Erythroblast (primary cell): ENCODE measurements around the gene DOCK9.

Experiments used
- GATA1 ChIP-seq: IDR thresholded peaks from 2 replicates; pipeline ENCODE4 v1.6.1; 2011; ENCODE audit warnings: low read depth, mild to moderate bottlenecking, control low read depth, low read length, moderate library complexity
- POLR2A ChIP-seq: IDR thresholded peaks from 2 replicates; pipeline ENCODE4 v1.6.1; 2011; ENCODE audit warnings: mild to moderate bottlenecking, low read length

GRCh38 chr13:98829541-98829940 is 148.3 kb downstream of the DOCK9 start:
- TF ChIP-seq POLR2A (no peak), GATA1 (no peak)
